GM21576 (cell line): ENCODE measurements around the gene LEKR1.
"Not testable (repeated sequence)": the region's sequence is repeated elsewhere in the genome, so short reads cannot be mapped to it uniquely, and the experiment has no call there.

ENCODE experiments used
- ATAC-seq: cut with Tn5 transposase; IDR thresholded peaks from one replicate; pipeline ENCODE4 v1.9.1; 2021; ENCODE audit warnings: mild to moderate bottlenecking, moderate library complexity; ENCODE audit not compliant: unreplicated experiment

Gene LEKR1

GRCh38 chr3:156803952-156804741 is 22.0 kb upstream of the LEKR1 start:
- ATAC-seq, result no peak

- no peak for ATAC-seq
Measured at GRCh38 chr3:156806698-156807097, 19.5 kb upstream of the LEKR1 start.

- ATAC-seq, result no peak
Measured at GRCh38 chr3:156808025-156808424, 18.1 kb upstream of the LEKR1 start.

GRCh38 chr3:156811089-156811862 is 14.9 kb upstream of the LEKR1 start:
- ATAC-seq, result no peak

- no peak for ATAC-seq
Measured at GRCh38 chr3:156812521-156813335, 13.4 kb upstream of the LEKR1 start.

GRCh38 chr3:156814295-156814694 is 11.9 kb upstream of the LEKR1 start:
- ATAC-seq, result no peak

- ATAC-seq, result peak; percentile 21
Measured at GRCh38 chr3:156816091-156816793, 9.9 kb upstream of the LEKR1 start.

- ATAC-seq, result peak; percentile 70
Measured at GRCh38 chr3:156816794-156817645, 9.1 kb upstream of the LEKR1 start.

GRCh38 chr3:156817646-156818272 is 8.4 kb upstream of the LEKR1 start:
- no peak for ATAC-seq

GRCh38 chr3:156818273-156818651 is 7.9 kb upstream of the LEKR1 start:
- no peak for ATAC-seq

GRCh38 chr3:156818890-156819289 is 7.3 kb upstream of the LEKR1 start:
- no peak for ATAC-seq

- no peak for ATAC-seq
Measured at GRCh38 chr3:156819842-156820691, 6.1 kb upstream of the LEKR1 start.

GRCh38 chr3:156820692-156821080 is 5.5 kb upstream of the LEKR1 start:
- ATAC-seq, result no peak

- not testable (repeated sequence) for ATAC-seq
Measured at GRCh38 chr3:156822626-156823260, 3.4 kb upstream of the LEKR1 start.

GRCh38 chr3:156825795-156826143 is 384 bp upstream of the LEKR1 start:
- ATAC-seq, result peak; percentile 40

- ATAC-seq, result no peak
Measured at GRCh38 chr3:156826896-156827882, 1.0 kb downstream of the LEKR1 start.

- ATAC-seq, result no peak
Measured at GRCh38 chr3:156831006-156831405, 4.9 kb downstream of the LEKR1 start.
